ACHN (cell line): Measurements from ENCODE around the gene POLR2L.

Source experiments
- DNase-seq: peaks from one replicate; pipeline ENCODE4 v3.0.0-alpha.2; 2015
- in situ Hi-C: cut with HindIII; loops from 2 replicates; pipeline ENCODE4 v1.10.0; 2017; ENCODE audit warnings: low sequenced_read_pairs, low pct_ligation_motif_present, low pct_unique_long_range_greater_than_20kb

The POLR2L gene

DNA sequence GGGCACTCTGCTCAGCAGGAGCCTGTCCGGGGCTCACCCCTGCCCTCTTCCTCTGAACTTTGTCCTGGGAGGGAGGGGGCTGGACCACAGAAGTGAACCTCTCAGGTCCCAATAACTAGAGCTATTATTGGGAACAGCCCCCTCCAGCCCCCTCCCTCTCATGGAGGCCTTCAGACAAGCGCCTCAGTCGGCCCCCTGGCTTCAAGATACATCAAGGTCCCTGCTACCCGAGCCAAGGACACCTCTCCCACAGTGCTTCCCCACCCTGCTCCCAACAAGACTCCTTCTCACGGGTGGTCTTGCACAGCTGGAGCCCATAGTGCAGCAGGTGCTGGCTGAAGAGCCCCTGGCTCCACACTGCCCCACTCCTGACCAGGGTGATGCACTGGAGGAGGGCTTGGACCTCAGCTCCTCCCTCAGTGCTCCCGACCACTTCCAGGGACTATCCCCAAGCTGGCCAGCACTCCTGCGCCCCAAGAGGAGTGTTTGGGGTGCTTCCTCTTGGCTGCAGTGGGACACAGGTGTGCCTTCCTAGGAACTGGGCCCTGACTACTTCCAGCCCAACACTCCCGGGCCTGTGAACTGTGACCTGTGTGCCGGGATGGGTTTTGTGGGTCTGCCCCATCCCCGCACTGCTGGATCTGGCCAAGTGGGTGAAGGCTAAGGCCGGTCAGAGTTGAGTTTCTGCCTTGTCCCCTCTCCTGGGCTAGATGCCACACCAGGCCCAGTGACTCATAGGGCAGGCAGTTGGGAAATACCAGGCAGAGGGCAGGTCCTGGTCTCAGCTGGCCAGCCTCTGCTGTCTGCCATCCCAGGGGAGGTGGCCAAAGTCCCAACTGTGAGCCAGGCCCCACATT lies 21.4 kb downstream of the POLR2L start:
- peak; percentile 83 for DNase-seq
- in situ Hi-C loops = no loop called here

- peak; percentile 84 for DNase-seq
- in situ Hi-C loops = no loop called here
Measured at GRCh38 chr11:819943-820649, 22.2 kb downstream of the POLR2L start.

DNA sequence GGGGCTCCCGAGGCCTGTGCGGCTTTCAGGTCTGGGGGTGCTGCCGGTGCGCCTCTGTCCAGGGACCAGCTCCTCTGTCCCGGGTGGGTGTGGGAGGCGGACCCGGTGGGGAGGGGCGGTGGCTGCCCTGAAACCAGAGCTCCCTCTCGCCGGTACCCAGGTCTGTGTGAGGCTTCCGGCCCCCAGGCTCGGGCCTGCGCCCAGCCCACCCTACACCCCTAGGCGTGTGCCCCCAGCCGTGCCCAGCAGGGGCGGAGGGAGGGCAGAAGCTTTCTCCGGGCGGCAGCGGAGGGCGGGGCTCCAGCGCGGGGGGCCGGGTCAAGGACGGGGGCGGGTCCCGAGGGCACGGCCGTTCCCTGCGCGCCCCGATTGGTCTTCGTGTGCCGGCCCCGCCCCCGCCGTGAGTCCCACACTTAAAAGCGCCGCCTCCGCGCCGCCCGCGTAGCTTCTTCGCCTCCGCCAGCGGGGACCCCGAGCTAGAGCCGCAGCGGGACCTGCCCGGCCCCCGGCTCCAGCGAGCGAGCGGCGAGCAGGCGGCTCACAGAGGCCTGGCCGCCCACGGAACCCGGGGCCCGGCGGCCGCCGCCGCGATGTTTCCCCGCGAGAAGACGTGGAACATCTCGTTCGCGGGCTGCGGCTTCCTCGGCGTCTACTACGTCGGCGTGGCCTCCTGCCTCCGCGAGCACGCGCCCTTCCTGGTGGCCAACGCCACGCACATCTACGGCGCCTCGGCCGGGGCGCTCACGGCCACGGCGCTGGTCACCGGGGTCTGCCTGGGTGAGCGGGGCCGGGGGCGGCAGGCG lies 23.0 kb downstream of the POLR2L start:
- DNase-seq = peak; percentile 84
- in situ Hi-C loops = no loop called here

- in situ Hi-C loops = no loop called here
- DNase-seq = peak; percentile 85
Measured at GRCh38 chr11:818396-819128, 23.8 kb downstream of the POLR2L start, which contains the start of gene PNPLA2. Gene PNPLA2 (plus strand): TSS chr11:818914. CDS start chr11:819719, 805 bp downstream.

- DNase-seq = no peak
- in situ Hi-C loops = no loop called here
Measured at GRCh38 chr11:816433-816779, 25.9 kb downstream of the POLR2L start.

DNA sequence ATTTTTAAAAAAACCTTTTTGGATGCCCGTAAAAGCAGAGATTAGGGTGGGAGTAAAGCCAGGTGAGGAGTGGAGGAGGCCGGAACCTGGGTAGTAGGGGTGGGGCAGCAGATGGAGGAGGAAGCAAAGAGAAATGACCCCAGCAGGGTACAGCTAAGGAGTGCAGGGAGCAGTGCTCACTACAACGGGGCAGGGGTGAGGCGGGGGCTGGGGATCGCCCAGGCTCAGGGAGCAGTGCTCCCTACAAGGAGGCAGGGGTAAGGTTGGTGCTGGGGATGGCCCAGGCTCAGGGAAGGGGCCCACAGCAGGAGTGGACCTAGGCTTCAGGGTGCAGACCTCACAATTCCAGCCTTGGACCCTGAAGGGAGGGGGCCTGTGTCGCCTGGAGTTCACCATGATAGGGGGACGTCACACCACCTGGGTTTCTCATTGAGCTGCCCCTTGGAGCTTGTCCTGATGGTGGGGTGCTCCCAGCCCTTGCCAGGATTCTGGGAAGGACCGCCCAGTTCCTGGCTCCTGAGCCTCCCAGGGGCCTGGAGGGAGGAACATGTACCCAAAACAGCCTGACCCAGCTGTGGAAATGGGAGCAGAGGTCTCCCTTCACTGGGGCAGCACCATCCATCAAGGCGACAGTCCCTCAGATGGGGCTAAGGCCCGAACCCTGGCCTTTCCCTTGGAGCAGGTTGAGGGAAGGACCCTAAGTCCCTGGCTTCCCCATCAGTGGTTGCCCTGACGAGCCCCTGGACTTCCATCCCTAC lies 26.5 kb downstream of the POLR2L start:
- DNase-seq = no peak
- in situ Hi-C loops = no loop called here

GRCh38 chr11:813456-814096 lies 28.8 kb downstream of the POLR2L start:
- no peak for DNase-seq
- in situ Hi-C loops = no loop called here

- in situ Hi-C loops = no loop called here
- DNase-seq = no peak
Measured at GRCh38 chr11:813072-813455, 29.3 kb downstream of the POLR2L start.

DNA sequence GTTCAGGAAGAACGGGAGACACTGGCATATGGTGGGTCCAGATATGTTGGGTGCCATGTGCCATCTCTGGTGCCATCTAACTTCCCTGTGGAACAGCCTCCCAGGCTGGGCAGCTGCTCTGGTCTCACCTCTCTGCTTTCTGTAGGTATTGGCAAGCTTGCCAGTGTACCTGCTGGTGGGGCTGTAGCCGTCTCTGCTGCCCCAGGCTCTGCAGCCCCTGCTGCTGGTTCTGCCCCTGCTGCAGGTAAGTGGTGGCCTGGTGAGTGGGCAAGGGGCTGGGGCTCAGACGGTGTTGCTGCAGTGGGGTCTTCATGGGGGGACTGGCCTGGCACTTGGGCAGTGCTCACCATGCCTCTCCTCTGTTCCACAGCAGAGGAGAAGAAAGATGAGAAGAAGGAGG lies 29.9 kb downstream of the POLR2L start:
- in situ Hi-C loops = no loop called here
- no peak for DNase-seq

DNA sequence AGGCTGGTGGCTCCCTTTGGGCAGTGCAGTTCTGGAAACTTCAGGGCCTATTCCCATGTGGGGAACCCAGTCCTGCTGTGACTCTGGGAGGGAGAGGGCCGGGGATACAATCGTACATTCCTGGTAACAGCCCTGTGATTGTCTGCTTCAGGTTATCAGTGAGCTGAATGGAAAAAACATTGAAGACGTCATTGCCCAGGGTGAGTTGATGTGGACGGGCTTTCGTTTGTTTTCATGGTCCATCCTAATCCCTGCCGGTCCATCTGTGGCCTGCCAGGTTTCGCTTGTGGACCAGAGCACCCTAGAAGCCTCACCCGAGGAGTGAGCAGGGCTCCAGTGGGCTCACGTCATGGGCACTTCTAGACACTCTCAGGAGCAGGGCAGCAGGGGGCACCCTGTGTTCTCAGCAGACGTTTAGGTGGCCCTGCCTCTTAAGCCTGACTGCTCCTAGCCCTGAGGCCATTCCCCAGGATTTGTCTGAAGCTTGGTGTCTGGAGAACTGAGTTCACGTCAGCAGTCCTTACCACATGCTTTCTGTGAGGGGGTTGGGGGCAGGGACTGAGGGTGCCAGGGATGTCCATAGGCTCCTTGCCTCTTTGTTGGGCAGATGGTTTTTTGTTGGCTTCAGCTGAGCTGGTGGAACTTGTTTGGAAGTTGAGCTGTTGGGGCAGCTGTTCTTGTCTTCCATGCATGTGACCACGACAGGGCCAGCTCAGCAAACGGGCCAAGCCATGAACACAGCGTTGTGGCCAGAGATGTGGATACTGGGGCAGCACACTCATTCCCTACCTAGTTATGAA lies 30.7 kb downstream of the POLR2L start:
- in situ Hi-C loops = no loop called here
- no peak for DNase-seq

GRCh38 chr11:810040-810567 lies 32.2 kb downstream of the POLR2L start:
- no peak for DNase-seq
- in situ Hi-C loops = no loop called here

DNA sequence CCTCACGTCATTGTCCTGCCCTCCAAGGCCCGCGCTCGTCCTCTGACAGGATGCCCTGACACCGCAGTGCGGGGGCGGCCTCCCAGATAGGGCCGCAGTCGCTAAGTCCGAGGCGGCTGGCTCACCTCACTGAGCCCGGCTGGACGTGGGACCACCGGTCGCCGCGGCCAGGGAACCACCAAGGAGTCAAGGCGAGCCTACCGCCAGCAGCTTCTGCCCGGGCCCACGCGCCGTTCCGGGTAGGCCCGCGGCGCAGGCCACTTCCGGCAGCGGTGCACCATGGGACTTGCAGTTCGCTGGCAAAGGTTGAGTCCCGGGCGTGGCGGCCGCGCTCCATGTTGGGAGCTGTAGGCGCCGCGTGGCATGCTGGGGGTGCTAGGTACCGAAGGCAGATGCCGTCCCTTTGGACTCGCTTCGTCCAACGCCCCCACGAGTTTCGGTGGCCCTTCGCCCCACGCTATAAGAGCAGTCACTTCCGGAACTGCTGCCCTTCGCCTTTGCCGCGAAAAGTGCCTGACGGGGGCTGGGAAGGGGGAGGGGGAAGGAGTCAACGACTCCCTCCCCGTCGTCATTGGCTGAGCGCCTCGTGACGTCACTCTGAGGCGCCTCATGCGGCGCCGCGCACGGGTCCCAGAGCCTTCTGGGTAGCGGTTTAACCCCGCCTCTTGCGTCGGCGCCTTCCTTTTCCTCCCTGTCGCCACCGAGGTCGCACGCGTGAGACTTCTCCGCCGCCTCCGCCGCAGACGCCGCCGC lies 32.9 kb downstream of the POLR2L start, which contains the start of gene RPLP2:
TSS of gene RPLP2 (plus strand) at position 681 of the 753 bp plus-strand sequence. CDS start 268 bp downstream, outside the sequence.
- in situ Hi-C loops = no loop called here
- peak; percentile 93 for DNase-seq

GRCh38 chr11:808427-809286 lies 33.7 kb downstream of the POLR2L start:
- in situ Hi-C loops = no loop called here
- peak; percentile 83 for DNase-seq

GRCh38 chr11:804599-804964 lies 37.7 kb downstream of the POLR2L start:
- no peak for DNase-seq
- in situ Hi-C loops = no loop called here
